Frontal cortex (tissue), 4 donors: ENCODE data around the gene PGAM5. TPM values are rescaled to one million over a fixed set of nuclear protein-coding genes. Genes with fewer than 3 reads are reported as not detected.
A peak's percentile ranks its signal among the peaks of the same experiment; 100 is the strongest.
"Not testable (repeated sequence)": the region's sequence is repeated elsewhere in the genome, so short reads cannot be mapped to it uniquely, and the experiment has no call there.

Experiments
- DNase-seq, 2 donors: peaks; one replicate each; pipeline ENCODE4 v3.0.0; 2012; ENCODE audit warnings: low spot score in 2 of 2
- FAIRE-seq: peaks from 2 replicates; lab custom pipeline; 2012; peaks lifted over from hg19 to GRCh38; lab: Jason Lieb, UNC
- total RNA-seq: library from RNA; depleted of rRNA; stranded (reverse); fragments of >200 nt; gene quantifications from one replicate; pipeline ENCODE4 v1.2.3, GENCODE V29; 2014
- donor health status: control.
- donor health status: control.
- donor health status: control.

PGAM5 gene
- total RNA-seq, 1 donor from 2014 or later: 31.0 TPM

DNA sequence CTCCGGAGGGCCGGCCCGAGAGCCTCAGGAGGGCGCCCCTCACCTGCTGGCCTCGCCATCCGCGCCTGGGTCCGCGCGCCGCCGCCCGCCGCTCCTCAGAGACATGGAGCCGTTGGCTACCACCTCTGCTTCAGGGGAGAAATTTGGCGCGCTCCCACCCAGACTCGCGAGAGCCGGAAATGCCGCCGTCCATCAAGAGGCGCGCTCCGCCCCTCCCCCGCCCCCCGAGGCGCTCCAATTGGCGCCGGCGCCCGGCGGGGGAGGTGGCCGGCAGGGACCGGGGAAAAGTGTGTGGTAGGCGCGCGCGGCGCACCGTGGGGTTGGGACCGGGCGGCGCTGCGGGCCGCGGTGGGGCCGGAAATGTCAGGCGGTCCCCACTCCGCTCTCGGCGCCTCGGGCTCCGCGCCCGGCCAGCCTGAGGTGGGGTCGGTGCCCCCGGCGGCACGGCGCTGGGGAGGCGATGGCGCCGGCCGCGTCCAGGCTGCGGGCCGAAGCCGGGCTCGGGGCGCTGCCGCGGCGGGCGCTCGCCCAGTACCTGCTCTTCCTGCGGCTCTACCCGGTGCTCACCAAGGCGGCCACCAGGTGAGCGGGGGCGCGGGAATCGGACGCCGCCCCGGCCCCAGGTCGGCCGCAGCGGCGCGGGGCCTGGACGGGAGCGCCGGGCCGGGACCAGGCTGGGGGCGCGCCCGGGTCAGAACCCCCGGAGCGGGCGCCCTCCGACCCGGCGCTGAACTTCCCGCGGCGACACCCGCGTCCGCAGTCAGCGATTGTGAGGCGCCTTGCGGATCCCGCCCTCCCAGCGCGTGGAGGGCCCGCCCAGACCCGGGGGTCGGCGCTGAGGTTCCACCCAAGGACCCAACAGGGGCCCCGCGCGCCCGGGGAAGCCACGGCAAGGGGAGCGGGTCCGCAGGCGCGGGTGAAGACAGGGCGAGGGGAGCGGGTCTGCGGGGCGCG lies 23.2 kb upstream of the PGAM5 start, which contains the start of the genes POLE and PXMP2:
Gene POLE, minus strand, starts transcription at position 132 of the 954 bp plus-strand sequence. Its CDS starts 27 bp downstream, at position 105.
Gene PXMP2, plus strand, starts transcription at position 377 of the 954 bp plus-strand sequence. Its CDS starts 84 bp downstream, at position 461.
- DNase-seq: peak; percentile 99
- FAIRE-seq: no peak

DNA sequence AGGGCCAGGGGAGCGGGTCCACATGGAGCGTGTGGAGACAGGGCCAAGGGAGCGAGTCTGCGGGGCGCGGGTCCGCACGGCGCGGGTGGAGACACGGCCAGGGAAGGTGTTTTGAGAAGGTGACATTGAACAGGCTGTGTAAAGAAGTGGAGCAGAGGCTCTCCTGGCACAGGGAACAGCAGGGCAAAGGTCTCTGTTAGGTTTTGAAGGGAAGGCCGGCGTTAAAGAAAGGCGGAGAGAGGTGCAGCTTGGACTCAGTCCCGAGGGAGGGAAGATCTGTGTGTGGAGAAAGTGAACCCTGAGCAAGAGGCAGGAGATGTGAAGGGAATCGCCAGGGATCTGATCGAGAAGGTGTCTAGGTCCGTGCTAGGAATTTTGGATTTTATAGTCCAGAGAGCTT lies 21.4 kb upstream of the PGAM5 start:
- FAIRE-seq: no peak
- no peak for DNase-seq

DNA sequence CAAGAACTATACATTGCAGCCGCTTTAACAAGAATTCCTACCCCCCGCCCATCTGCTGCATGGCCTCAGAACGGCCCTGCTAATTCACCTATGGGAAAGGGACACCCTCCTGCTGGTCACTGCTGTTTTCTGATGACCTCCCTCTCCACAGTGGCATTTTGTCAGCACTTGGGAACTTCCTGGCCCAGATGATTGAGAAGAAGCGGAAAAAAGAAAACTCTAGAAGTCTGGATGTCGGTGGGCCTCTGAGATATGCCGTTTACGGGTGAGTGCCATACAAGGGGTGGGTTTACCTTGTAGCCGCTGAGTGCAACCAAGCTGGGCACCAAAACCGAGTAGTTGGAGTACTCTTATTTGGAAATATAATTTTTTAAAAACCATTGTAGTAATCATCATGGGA lies 20.5 kb upstream of the PGAM5 start:
- no peak for DNase-seq
- FAIRE-seq: no peak

DNA sequence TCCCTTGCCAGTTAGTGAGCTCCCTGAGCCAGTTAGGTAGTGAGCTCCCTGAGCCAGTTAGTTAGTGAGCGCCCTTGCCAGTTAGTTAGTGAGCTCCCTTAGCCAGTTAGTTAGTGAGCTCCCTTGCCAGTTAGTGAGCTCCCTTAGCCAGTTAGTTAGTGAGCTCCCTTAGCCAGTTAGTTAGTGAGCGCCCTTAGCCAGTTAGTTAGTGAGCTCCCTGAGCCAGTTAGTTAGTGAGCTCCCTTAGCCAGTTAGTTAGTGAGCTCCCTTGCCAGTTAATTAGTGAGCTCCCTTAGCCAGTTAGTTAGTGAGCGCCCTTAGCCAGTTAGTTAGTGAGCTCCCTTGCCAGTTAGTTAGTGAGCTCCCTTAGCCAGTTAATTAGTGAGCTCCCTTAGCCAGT lies 18.6 kb upstream of the PGAM5 start:
- FAIRE-seq, DNase-seq: not testable (repeated sequence)

DNA sequence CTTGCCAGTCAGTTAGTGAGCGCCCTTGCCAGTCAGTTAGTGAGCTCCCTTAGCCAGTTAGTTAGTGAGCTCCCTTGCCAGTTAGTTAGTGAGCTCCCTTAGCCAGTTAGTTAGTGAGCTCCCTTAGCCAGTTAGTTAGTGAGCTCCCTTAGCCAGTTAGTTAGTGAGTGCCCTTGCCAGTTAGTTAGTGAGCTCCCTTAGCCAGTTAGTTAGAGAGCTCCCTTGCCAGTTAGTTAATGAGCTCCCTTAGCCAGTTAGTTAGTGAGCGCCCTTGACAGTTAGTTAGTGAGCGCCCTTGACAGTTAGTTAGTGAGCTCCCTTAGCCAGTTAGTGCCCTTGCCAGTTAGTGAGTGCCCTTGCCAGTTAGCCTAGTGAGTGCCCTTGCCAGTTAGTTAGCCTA lies 15.8 kb upstream of the PGAM5 start:
- DNase-seq, FAIRE-seq: not testable (repeated sequence)

DNA sequence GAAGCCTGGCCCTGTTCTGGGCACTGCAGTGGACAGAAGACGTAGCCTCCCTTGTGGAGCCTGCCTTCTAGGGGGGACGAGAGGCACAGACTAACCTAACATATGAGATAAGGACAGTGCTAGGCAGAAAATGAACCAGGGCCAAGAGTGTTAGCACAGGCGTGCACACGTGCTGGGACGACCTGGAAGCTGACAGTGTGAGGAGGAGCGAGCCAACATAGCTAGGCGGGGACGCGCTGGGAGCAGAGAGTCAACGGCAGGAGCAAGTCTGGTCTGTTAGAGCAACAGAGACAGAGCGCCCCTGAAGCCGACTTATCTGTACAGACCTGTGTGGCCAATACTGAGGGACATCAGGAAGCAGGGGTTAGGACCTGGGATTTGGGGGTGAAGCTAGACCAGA lies 15.2 kb upstream of the PGAM5 start:
- no peak for FAIRE-seq
- no peak for DNase-seq

DNA sequence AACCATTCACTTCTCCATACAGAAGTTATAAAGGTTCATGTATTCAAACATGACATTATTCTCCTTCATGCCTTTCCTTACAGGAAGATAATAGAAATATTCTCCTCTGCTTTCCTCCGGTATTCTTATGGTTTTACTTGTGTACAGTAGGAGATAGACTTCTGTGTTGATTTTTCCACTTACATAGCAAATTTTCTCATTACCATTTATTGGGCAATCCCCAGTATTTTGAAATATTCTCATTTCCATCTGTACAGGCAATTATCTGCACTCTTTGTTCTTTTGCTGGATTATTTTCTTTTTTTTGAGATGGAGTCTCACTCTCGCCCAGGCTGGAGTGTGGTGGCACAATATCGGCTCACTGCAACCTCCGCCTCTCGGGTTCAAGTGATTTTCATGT lies 12.3 kb upstream of the PGAM5 start:
- DNase-seq: no peak
- FAIRE-seq: no peak

DNA sequence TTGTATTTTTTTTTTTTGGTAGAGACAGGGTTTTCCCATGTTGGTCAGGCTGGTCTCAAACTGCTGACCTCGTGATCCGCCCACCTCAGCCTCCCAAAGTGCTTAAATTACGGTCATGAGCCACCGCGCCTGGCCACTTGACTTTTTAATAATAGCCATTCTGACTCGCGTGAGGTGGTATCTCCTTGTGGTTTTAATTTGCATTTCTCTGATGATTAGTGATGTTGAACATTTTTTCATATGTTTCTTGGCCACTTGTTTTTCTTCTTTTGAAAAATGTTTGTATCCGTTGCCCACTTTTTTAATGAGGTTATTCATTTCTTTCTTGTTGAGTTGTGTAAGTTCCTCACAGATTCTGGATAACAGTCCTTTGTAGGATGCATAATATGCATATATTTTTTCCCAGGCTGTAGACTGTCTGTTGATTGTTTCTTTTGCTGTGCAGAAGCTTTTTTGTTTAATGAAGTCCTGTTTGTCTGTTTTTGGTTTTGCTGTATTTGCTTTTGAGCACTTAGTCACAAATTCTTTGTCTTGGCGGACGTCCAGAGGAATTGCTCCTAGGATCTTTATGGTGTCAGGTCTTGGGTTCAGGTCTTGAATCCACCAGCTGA lies 10.3 kb upstream of the PGAM5 start:
- FAIRE-seq: no peak
- DNase-seq: no peak

DNA sequence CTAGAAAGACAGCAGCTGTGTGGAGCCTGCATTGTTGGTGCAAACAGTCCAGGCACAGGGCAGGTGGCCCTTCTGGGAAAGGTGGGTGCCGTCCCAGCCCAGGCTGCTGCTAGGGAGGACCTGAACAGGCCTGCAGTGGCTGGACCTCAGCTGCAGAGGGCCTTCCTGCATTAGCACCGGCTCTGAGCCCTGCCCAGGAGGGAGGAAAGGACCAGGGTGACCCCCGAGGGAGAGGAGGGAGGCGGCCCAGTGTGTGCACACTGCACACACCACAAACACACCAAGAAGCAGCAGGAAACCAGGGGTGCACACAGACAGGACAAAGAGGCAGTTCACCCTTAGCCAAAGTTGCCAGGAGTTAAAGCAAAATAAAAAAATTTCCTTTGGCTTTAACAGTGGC lies 8.0 kb upstream of the PGAM5 start:
- FAIRE-seq: no peak
- DNase-seq: no peak

DNA sequence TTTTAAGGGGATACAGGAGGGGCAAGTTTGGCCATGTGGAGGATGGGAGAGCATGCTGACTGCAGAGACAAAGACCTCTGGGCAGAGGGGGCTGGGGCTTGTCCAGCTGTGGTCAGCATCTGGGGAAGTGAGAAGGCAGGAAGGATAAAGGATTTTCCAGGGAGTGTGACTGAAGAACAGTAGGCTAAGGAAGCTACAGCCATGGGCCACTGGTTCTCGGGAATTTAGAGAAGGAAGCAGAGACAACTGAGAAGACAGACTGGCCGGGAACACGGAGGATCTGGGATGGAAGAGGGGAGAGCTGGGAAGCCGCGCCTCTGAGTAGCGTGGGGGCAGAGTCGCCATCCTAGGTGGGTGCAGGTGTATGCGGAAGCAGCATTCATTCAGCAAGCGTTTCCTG lies 7.0 kb upstream of the PGAM5 start:
- DNase-seq (no peak), FAIRE-seq (no peak)

DNA sequence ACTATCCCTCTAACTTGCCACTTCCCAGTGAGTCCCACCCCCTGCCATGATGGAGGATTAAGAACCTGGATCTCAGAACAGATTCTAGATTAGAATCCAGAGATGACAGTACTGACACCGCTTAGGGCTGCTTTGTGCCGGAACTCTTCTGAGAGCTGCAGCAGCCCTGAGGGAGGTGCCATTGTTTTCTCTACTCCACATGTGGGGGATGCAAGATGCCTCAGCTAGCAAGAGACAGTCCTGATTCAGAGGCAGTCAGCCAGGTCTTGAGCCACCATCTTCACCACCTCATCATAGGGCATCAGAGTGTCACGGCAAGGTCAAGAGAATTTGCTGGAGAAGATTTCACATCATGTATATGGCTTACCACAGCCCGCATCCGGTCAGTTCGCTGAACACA lies 3.4 kb upstream of the PGAM5 start:
- DNase-seq (no peak), FAIRE-seq (no peak)

DNA sequence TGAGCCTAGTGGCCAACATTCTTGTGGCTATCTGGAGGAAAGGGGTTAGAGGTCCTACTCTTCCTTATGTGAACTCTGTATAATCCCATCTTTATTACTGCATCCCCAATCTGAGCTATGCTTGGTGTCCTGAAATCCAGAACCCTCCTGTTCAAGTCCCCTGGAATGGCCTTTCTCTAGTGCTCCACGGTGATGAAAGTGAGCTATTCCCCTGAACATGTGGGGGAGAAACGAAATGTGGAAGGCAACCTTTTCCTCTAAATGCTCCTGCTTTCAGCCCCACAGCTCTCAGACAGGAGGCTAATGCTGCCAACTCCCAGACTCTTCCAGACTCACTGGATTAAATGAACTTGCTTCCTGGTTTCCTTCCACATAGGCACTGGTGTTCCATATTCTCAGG lies 2.5 kb upstream of the PGAM5 start:
- FAIRE-seq (no peak), DNase-seq (no peak)

DNA sequence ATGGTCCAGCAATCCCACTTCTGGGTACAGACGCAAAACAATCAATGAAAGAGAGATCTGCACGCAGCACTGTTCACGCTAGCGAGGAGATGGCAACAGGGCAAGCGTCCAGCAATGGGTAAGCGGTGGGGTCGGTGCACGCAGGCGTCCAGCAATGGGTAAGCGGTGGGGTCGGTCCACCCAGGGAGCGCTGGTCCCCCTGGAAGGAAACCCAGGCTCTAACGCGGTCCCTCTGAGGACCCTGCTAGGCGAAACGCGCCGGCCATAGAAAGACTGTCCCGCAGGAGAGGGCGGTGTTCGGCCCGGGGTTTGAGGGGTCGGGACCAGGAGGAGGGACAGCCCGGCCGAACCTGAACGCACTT lies 618 bp upstream of the PGAM5 start:
- FAIRE-seq: no peak
- no peak for DNase-seq

DNA sequence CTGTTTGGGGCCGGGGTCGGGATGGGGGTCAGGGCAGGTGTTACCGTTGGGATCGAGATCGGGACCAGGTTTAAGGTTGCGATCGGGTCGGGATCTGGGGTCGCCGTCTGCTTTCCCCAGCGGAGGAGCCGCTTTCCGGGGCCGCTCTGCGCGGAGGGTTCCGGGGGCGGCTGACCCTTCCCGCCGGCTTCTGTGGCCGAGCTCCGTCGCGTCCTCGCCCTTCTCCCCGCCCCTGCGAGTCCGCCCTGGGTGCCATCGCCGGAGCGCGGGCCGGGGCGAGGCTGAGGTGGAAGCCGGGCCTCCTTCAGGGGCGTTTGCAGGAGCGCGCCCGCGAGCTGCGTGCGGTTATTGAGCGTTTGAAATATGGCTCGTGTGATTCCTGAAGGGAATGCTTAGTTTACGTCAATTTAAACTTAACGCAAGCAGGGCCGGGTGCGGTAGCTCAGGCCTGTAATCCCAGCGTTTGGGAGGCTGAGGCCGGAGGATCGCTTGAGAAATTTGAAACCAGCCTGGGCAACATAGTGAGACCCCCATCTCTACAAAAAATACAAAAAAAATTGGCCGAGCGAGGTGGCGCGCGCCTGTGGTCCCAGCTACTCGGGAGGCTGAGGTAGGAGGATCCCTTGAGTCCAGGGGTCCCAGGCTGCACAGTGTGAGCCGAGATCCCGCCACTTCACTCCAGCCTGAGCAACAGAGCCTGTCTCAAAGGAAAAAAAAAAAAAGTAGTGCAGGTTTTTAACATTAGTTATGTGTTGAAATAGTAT lies 620 bp downstream of the PGAM5 start:
- no peak for DNase-seq
- FAIRE-seq: no peak

DNA sequence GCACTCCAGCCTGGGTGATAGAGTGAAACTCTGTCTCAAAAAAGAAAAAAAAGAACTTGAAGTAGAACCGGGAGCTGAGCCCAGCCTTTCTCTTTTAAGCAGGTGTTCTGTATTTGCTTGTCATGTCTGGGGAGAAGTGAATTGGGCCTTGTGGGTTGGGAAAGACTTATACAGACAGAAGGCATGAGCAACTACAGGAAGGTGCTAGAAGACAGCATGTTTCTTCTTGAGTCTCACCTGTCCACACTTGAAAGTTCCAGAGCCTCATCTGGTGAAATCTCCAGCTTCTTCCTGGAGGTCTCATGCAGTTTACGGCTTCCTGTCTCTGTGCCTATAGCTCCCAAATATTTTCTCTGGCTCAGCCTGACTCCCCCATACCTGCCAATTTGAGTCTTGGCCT lies 2.5 kb downstream of the PGAM5 start:
- DNase-seq: no peak
- no peak for FAIRE-seq

DNA sequence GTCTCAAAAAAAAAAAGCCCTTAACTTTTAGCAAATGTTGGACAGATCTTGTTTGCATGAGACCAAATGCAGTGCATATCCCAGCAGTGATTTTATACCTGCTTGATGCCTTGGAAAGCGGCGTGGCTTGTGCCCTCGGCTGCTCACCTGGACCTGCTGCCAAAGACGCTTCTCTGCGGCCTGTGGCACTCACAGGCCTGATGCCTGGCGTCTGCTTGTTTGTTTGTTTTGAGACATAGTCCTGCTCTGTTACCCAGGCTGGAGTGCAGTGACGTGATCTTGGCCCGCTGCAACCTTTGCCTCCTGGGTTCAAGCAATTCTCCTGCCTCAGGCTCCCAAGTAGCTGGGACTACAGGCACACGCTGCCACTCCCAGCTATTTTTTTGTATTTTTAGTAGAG lies 5.2 kb downstream of the PGAM5 start:
- no peak for FAIRE-seq
- no peak for DNase-seq

DNA sequence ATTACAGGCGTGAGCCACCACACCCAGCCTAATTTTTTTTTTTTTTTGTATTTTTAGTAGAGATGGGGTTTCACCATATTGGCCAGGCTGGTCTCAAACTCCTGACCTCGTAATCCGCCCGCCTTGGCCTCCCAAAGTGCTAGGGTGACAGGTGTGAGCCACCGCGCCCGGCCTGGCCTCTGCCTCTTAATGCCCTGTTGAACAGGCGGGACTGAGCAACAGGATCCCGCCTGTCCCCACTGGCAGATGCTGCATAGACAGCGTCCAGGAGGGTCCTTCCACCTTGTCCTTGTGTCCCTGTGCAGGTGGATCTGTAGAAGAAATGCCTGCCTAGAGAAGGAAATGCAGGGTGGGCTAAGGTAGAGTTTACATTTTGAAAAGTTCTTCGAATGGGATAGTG lies 5.7 kb downstream of the PGAM5 start:
- DNase-seq (no peak), FAIRE-seq (no peak)

DNA sequence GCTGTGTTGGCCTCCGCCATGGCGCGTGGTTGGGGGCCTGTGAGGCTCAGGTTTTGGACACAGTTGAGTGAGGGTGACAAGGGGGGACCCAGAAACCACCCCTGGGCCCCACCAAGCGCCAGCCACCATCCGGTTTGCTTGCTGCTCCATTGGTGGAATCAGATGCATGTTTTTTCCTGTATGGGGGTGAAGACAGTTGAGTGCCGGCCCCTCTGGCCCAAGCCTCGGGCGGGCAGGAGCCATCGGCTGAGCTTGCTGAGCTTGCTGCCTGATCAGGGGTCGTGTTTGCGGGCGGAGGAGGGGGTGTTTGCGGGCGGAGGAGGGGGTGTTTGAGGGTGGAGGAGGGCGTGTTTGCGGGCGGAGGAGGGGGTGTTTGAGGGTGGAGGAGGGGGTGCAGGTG lies 6.4 kb downstream of the PGAM5 start:
- DNase-seq: no peak
- no peak for FAIRE-seq

DNA sequence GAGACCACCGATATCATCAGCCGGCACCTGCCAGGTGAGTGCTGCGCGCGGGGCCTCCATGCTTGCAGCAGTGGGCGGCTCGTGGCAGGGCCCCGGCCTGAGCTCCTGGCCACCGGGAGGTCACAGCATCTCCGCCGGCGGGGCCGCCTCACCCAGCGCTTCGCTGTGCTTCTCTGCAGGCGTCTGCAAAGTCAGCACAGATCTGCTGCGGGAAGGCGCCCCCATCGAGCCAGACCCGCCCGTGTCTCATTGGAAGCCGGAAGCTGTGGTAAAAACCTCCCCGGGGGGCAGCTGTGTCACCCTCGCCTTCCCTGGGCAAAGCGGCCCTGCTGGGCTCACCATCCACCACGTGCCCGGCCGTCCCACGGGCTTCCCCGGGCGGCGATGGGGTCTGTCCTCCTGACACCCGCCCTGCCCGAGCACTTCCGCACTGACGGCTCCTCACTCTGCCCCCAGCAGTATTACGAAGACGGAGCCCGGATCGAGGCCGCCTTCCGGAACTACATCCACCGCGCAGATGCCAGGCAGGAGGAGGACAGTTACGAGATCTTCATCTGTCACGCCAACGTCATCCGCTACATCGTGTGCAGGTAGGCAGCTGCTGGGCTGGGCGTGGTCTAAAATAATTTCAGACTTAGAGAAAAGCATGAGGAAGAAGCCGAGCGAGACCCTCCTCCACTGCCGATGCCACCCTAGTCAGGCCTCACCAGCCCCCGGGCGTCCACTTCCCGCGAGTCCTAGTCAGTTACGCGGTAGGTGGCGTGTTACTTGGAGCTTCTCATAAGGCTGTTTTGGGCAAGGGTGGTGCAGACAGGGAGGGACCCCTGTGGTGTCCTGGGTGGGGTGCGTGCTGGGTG lies 7.1 kb downstream of the PGAM5 start:
- no peak for DNase-seq
- FAIRE-seq: no peak

DNA sequence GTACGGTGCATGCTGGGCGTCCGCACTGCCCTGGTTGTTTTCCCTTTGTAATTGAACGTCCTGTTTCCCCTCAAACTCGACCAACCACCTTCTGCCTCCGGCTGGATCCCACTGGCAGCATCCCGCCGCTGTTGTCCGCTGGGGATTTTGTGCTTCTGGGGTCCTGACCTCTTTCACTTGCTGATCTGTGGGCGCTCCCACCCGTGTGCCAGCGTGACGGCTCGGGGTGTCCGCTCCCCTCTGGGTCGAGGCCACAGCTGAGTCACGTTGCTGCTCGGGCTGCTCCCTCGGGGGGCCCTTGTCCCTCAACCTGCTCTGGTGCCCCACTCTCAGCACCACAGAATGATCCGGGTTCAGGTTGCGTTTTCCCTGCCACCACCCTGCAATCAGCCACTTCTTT lies 8.0 kb downstream of the PGAM5 start:
- FAIRE-seq (no peak), DNase-seq (no peak)
